GOT3 (cell line): Measurements from ENCODE around the gene STARD9.

Source experiments
- DNase-seq: peaks from one replicate; lab custom pipeline; 2025; ENCODE audit warnings: mixed read lengths; lab: John Stamatoyannopoulos, UW

The STARD9 gene

DNA sequence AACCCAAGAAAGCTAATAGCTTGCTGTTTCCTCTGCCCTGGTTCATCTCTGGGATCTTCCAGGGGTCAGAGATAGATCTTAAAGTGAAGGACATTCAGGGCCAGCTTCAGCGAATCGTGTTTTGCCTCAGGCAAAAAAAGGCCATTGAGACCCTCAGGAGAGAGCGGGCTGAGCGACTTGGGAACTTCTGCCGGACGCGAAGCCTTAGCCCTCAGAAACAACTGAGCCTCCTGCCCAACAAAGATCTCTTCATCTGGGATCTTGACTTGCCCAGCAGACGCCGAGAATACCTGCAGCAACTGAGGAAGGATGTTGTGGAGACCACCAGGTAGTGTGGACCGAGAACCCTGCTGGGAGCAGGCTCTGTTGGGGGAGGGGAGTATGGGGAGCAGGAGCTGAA, 119.0 kb downstream of the STARD9 start:
- no peak for DNase-seq

DNA sequence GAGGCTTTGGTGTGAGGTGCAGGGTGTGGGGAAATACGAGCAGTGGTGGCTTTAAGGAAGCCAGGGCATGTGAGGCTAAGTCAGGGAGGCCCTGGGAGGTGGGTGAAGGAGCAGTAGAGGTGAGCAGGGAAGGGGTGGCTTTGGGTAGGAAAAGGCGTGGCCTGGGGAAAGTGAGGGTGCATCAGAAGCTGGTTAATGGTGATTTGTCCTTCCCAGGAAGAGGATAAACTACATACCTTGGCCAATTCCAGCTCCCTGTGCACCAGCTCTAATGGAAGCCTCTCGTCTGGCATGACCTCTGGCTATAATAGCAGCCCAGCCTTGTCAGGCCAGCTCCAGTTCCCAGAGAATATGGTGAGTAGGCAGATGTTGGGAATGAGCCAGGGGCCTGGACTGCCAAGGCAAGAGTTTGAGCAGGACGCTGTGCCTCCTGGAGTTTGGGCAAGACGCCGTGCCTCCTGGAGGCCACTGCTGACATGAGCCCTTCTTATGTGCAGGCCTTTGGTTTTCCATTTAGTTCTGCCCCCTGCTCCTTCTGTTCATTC, 120.2 kb downstream of the STARD9 start:
- DNase-seq = no peak

DNA sequence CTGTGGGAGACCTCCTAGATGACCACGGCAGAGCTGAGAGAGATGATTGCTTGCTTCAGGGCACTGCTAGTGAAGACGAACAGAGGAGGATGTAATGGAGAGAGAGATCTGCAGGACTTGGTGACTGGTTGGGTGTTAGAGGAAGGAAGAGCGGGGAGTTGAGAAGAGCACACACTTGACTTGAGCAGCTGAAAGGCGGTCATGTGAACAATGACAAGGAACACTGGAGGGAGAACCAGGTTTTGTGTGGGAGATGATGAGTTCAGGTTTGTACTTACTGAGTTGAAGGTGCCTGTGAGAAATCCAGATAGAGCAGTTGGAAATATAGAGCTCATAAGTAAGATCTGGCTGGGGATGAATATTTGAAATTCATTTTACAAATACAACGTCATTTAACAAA, 121.2 kb downstream of the STARD9 start:
- DNase-seq = no peak

DNA sequence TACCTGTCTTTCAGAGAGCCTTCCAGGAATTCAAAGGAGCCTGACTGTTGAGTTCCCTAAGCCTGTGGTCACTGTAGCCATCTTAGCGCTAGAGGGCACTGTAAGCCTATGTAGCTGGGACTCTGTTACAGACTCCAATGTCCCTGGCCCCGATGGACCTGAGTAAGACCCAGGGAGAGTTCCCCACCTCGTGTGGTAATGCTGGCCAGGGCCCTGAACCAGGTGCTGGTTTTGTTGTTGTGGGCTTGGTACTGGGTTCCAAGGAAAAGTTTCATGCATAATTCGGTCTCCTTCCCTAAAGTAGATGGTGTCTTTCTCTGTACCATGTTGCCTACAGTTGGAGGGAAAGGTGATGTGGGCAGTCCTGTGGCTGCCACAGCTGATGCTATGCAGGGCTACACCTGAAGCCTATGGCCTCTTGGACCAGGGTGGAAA, 129.1 kb downstream of the STARD9 start:
- DNase-seq = no peak

DNA sequence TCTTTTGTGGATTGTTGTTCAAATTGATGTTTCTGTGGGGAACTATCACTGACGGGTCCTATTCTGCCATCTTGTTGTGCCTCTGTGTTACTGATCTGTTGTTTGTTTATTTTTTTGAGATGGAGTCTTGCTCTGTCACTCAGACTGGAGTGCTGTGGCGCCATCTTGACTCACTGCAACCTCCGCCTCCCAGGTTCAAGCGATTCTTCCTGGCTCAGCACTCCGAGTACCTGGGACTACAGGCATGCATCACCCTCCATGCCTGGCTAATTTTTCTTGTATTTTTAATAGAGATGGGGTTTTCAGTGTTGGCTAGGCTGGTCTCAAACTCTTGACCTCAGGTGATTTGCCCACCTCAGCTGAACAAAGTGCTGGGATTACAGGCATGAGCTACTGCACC, 129.9 kb downstream of the STARD9 start:
- DNase-seq = no peak

DNA sequence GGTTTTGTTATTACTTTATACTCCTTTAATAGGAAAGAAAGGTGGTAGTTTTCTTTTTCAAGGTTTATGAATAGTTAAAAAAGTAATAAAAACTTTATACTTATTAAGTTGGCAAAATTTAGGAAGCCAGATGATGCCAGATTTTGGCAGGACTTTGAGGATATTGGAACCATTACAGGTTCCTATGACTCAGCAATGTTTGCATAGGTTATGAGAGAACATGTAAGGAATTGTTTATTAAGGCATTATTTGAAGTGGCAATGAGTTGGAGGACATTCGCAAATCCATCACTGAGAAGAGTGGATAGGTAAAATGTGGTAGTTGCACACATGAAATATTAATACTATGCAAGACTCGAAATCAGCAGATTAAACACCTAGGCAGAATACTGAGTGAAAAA, 131.7 kb downstream of the STARD9 start:
- DNase-seq = no peak

DNA sequence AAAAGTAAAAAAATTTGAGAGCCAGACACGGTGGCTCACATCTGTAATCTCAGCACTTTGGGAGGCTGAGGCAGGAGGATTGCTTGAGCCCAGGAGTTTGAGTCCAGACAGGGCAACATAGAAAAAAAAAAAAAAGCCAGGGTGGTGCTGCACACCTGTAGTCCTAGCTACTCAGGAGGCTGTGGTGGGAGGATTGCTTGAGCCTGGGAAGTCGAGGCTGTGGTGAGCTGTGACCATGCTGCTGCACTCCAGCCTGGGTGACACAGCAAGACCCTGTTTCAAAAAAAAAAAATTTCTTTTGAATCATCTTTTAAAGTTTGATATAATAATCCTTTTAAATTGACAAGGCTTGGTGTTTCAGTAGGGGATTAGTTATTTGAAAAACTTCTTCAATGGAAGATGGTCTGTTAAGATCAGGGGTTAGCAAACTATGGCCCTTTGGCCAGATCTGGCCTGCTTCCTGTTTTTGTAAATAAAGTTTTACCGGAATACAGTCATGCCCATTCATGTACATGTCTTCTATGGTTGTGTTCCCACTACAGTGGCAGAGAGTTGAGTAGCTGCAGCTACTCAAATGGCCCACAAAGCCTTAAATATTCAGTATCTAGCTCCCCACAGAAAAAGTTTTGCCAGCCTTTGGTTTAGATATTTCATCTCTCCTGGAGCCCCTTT, 132.6 kb downstream of the STARD9 start:
- no peak for DNase-seq

DNA sequence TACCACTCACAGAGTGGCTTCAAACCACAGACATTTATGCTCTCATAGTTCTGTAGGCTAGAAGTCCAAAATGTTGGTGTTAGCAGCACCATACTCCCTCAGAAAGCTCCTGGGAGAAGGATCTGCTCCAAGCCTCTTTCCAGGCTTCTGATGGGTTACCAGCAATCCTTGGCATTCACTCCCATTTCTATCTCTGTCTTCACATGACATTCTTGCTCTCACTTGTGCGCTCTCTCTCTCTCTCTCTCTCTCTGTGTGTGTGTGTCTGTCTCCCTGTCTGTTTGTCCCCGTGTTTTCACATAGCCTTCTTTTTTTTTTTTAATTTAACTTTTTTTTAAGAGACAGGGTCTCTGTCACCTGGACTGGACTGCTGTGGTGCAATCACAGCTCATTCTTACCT, 135.3 kb downstream of the STARD9 start:
- no peak for DNase-seq

DNA sequence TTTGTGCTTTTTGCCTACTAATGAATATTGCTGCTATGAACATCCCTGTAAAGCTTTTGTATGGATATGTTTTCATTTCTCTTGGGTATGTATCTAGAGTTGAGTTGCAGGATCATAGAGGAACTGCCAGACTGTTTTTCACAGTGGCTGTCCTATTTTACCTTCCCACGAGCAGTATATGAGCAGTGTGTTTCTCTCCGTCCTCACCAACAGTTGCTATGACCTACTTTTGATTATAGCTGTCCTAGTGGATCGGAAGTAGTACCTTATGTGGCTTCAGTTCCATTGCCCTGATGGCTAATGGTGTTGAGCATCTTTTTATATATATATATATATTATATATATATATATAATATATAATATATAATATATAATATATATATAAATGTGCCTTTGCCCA, 136.3 kb downstream of the STARD9 start:
- DNase-seq = no peak

DNA sequence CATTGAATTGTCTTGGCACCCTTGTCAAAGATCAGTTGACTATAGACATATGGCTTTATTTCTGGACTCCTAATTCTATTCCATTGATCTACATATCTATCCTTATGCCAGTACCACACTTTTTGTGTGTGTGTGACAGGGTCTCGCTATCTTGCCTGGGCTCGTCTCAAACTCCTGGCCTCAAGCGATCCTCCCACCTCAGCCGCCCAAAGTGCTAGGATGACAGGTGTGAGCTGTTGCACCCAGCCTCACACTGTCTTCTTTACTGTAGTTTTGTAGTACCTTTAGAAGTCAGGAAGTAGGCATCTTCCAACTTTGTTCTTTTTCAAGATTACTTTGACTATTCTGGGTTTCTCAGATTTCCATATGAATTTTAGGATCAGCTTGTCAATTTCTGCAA, 137.2 kb downstream of the STARD9 start:
- no peak for DNase-seq

DNA sequence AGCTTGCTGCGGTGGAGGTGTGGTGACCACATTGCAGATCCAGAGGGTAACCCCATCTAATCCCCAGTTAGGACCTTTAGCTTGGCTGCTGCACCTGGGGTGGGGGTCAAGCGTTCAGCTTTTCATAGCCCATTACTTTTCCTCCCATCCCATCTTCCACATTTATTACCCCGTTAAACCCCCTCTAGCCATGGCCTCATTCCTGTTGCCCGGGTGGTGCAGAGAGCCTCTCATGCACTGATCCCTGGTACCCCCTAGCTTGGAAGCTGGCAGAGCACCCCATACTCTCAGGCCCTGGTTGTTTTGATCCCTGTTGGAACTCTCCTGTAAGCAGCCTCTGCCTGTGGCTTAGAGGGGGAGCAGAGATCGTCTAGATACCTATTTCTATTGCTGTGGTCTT, 140.7 kb downstream of the STARD9 start:
- DNase-seq = no peak

DNA sequence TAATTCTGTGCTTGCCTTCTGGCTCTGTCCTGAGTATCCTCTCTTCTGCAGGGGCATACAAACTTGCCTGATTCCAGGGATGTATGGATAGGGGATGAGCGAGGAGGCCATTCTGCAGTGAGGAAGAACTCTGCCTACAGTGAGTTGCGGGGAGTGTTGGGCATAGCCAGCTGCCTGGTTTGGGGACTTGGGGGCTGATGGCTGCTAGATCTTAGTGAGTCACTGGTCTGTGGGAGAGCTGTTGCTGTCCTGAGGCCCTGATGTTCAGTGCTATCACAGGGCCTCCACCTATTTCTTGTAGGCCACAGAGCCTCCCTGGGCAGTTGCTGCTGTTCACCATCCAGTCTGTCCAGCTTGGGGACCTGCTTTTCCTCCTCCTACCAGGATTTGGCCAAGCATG, 141.2 kb downstream of the STARD9 start:
- DNase-seq = no peak

DNA sequence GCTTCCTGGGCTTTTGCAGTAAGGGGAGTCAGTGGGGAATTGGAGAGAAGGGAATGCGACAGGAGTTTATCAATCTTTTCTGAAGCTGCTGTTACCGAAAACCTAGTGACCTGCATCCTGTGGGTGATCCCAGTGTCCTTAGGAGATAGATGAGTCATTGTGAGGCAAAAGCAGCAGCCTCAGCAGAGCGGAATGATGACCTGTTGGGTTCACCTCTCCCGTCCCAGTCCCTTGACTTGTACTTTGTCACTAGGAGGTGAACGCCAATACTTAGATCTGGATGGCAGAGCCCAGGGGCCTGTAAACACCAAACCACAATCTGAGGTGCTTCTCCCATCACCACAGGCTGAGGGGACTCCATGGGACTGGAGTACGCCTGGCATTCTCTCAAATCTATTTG, 143.6 kb downstream of the STARD9 start:
- DNase-seq = no peak

DNA sequence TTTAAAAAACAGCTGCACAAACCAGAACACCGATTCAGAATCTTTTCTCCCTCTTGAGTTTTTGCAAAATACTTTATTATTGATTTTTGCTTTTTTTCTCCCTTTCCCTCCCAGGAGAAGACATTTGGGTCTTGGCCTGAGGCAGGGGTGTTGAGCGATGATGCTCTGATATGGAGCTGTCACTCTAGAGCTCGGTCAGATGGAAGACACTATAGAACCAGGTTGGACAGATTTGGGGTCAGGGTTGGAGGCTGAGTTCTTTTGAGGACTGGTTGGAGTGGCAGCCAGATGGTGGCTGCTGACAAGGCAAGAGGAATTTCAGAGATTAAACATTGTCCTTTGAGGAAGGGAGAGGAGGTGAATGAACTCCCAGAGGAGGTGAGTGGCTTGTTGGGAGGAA, 144.7 kb downstream of the STARD9 start:
- DNase-seq = no peak

DNA sequence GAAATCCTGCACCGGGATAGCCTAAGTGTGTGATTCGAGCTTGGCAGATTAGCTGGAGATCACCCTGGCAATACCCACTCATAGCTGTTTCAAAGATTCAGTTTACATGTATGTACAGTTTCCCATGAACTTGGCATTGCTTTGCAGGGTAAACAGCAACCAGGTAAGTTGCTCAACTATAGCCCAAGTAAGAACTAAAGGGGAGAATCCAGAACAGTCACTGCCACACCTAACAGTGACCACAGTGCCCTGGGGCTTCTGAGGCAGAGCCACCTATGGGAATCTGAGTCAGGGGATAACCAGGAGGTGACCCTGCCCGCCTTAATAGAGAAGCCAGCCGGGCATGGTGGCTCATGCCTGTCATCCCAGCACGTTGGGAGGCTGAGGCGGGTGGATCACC, 145.6 kb downstream of the STARD9 start:
- DNase-seq = no peak

DNA sequence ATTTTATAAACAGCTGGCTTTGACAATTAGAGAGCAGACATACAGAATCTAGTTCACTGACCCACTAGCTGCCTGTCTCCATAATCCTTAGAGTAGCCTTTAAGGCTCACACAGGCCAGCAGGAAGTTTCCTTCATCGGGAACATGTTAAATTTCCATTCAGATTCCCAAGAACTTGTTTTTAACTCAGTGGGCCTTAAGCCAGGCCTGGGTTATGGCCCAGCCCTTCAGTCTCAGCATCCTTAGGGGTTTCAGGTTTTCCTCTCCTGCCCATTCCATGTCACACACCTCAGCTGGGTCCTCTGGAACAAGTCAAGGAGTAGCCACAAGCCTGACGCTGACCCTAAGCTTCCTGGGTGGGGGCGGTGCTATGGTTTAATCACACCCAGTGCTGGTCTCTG, 146.5 kb downstream of the STARD9 start:
- no peak for DNase-seq

DNA sequence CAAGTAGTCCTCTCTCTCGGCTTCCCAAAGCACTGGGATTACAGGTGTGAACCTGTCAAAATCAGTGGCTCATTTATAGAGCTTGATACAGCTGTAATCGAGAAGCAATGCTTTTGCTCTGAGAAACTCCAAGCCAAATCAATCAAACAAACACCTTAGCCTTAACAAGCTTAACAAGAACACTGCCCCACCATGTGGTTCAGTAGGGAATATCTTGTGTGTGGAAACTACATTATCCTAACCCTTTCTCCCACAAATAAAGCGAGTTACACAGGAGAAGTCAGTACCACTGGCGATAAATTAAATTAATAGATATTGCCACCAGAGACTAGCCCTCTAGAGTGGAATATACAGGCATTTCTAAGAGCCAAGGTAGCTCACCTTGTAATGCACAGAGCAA, 147.7 kb downstream of the STARD9 start:
- DNase-seq = no peak

DNA sequence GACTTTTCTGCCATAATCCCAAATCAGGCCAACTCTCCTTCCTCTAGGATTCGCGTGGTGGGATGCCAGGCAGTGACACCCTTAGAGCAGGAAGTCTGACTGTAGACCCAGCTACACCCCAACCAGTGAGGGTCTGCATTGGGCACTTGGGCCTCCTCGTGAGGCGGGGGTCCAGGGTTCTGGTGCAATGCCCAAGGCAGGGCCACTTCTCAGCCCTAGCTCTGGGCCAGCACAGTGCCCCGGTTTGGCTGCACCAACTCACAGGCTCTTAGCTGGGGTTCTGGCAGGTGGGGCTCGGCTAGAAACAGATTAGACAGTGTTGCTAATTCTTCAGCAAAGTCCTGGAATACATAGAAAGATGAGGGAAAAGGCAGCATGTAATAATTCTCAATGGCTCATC, 148.9 kb downstream of the STARD9 start:
- no peak for DNase-seq

DNA sequence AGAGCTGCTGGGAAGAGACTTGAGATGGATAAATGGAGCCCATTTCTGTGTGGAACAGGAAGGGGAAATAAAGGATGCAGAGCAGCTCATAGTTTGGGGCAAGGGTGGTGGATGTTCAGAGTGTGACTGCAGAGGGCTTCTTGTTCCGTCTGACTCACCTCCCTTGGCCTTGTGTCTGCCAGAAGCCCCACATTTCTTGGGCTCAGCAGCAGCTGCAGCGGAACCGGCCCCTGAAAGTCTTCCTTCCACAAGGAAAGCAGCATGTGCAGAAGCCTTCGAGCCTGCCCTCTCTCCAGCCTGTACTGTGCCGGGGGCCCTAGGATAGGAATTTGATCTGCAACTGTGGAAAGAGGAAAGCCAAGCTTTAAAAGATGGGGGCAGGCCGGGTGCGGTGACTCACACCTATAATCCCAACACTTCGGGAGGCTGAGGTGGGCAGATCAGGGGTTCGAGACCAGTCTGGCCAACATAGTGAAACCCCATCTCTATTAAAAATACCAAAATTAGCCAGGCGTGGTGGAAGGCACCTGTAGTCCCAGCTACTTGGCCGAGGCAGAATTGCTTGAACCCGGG, 150.0 kb downstream of the STARD9 start:
- no peak for DNase-seq

DNA sequence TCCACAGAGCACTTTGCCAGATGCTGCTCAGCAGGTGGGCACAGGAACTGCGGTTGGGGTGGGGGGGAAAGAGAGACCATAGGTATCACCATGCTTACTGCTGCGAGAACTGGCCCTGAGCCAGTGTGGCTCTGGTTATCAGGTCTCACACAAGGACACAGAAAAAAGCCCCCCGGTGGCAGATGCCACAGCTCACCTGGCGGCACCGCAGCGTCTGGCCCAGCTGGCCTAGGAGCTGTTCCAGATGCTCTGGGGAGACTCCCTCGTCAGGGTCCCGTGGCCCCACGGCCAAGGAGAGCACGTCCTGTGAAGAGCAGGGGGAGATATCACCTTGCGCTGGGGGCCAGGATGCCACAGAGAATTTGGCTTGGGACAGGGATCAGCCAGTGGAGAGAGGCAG, 150.7 kb downstream of the STARD9 start:
- DNase-seq = no peak

DNA sequence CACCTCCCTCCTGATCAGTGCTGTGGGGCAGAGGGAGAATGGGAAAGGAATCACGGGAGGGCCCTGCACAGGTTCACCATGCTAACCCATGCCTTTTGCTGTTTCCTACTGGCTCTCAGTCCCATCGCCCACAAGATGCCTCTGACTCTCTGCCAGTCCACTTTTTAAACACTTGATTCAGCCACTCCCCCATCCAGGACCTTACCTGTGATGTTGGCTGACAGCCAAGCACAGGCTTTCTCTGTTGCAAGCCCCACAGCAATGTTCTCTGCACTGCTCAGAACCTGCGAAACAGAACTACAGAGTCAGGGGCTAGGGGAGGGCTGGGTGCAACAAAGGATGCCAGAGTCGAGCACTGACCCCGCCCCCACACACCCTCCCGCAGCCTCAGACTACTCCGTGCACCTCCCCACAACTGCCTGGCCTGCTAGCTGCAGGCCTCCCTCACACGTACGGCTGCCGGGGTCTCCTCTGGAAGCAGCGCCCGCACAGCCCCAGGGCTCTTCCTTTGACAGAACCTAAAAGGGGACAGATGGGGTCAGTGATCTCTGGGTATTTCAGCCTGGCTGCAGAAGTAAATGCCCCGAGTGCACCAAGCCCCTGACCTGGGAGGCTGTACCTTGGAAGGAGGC, 152.5 kb downstream of the STARD9 start:
- DNase-seq = no peak

DNA sequence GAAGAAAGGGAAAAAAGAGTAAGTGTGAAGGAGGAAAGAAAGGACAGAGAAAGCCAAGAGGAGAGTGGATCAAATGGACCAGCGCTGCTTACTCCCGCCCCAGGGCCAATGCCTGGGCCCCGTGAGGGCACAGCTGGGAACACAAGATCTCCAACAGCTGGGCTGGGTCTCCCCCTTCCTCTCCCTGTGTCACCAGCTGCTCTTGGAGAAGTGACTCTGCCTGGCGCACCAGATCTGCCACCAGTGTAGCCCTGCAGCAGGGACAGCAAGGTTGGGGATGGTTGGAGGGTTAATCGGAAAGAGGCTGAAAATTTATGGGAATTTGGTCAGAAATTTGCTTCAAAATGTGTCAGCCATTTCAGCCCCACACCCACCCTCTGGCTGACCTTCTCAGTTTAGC, 153.2 kb downstream of the STARD9 start:
- DNase-seq = no peak

DNA sequence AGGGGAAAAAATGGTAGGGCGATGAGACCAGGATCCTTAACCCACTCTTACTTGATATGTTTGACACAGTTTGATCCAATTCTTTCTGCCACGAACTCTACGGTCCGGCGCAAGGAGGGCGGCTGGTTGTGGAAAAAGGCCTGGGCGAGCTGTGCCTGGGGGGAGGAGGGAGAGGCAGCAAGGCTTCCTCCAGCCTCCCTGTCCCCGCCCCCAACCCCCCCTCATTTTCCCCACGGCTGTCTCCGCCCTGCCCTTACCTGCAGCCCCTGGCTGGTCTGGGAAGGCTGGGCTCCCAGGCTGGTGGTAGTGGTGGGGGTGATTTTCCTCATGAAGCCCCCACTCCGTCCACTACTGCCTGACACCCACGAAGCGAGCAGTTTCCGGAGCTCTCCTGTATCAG, 153.6 kb downstream of the STARD9 start:
- no peak for DNase-seq

DNA sequence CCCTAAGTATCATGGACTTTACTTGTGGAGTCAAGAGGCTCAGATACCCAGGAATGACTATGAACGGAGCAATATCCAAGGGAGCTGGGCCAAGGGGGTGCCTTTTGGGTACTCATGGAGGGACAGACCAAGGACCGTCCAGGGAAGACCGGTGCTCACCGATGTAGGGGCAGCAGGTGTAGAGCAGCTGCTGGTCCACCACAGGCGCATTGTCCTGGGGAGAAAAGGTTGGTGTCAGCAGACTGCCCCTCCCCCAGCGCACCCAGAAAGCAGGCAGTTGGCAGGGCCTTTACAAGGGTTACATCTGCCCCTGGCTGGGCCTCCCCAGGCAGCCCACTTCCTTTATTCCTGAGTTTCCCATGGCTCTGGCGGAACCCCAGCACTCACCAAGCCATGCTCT, 154.0 kb downstream of the STARD9 start:
- DNase-seq = no peak
